ENCODE measurements around the gene EMD.
"Not testable (repeated sequence)": the region's sequence is repeated elsewhere in the genome, so short reads cannot be mapped to it uniquely, and the experiment has no call there.

Gene EMD

GRCh38 chrX:154397888-154398667 lies 19.0 kb downstream of the EMD start, which contains the start of gene RPL10:
Gene RPL10, plus strand, starts transcription at chrX:154398377. Its CDS starts 143 bp downstream, at chrX:154398520.
- DNase-seq, result peak; percentile 96

- peak; percentile 85 for DNase-seq
These were observed 19.8 kb downstream of the EMD start for GRCh38 chrX:154398668-154399526.

GRCh38 chrX:154399527-154400368 lies 20.7 kb downstream of the EMD start:
- DNase-seq, result peak; percentile 36

GRCh38 chrX:154400369-154400817 lies 21.3 kb downstream of the EMD start:
- DNase-seq, result not testable (repeated sequence)

GRCh38 chrX:154401045-154401799 lies 22.1 kb downstream of the EMD start:
- no peak for DNase-seq

- DNase-seq, result no peak
These were observed 23.0 kb downstream of the EMD start for GRCh38 chrX:154401918-154402621.

- DNase-seq, result no peak
These were observed 23.6 kb downstream of the EMD start for GRCh38 chrX:154402622-154403127.

- DNase-seq, result no peak
These were observed 24.1 kb downstream of the EMD start for GRCh38 chrX:154403192-154403591.

- DNase-seq, result no peak
These were observed 24.8 kb downstream of the EMD start for GRCh38 chrX:154403858-154404257.

- no peak for DNase-seq
These were observed 25.6 kb downstream of the EMD start for GRCh38 chrX:154404625-154405192.

- no peak for DNase-seq
These were observed 29.6 kb downstream of the EMD start for GRCh38 chrX:154408659-154409221.

- peak; percentile 76 for DNase-seq
These were observed 30.3 kb downstream of the EMD start, which contains the start of gene DNASE1L1 for GRCh38 chrX:154409222-154409871. Gene DNASE1L1, minus strand, starts transcription at chrX:154409254. Its CDS starts 3,686 bp downstream, at chrX:154405568.

- DNase-seq, result peak; percentile 54
These were observed 32.9 kb downstream of the EMD start for GRCh38 chrX:154411981-154412340.

GRCh38 chrX:154412468-154412867 lies 33.4 kb downstream of the EMD start:
- DNase-seq, result peak; percentile 54

GRCh38 chrX:154413142-154413541 lies 34.0 kb downstream of the EMD start:
- no peak for DNase-seq

GRCh38 chrX:154417157-154417556 lies 38.1 kb downstream of the EMD start:
- DNase-seq, result no peak

- no peak for DNase-seq
These were observed 40.1 kb downstream of the EMD start for GRCh38 chrX:154419189-154419588.

- DNase-seq, result no peak
These were observed 40.8 kb downstream of the EMD start for GRCh38 chrX:154419688-154420401.

GRCh38 chrX:154420402-154420756 lies 41.3 kb downstream of the EMD start:
- no peak for DNase-seq
